HG02970 (cell line): ENCODE measurements around the gene HBG1.
"Not testable (repeated sequence)": the region's sequence is repeated elsewhere in the genome, so short reads cannot be mapped to it uniquely, and the experiment has no call there.

Experiments used
- ATAC-seq: cut with Tn5 transposase; IDR thresholded peaks from one replicate; pipeline ENCODE4 v1.9.1; 2021; ENCODE audit warnings: mild to moderate bottlenecking, moderate library complexity, moderate number of reproducible peaks; ENCODE audit not compliant: unreplicated experiment, low FRiP score

The HBG1 gene

DNA sequence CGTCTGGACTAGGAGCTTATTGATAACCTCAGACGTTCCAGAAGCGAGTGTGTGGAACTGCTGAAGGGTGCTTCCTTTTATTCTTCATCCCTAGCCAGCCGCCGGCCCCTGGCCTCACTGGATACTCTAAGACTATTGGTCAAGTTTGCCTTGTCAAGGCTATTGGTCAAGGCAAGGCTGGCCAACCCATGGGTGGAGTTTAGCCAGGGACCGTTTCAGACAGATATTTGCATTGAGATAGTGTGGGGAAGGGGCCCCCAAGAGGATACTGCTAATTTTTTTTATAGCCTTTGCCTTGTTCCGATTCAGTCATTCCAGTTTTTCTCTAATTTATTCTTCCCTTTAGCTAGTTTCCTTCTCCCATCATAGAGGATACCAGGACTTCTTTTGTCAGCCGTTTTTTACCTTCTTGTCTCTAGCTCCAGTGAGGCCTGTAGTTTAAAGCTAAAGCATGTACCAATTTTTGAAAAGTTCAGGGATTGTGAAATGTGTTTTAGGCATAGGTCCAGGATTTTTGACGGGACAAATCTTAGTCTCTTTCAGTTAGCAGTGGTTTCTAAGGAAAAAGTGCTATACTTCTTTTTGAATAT is at the start of gene HBG1:
TSS of gene HBG1 (minus strand) at position 51 of the 590 bp plus-strand sequence. CDS start 53 bp downstream, outside the sequence.
- not testable (repeated sequence) for ATAC-seq

DNA sequence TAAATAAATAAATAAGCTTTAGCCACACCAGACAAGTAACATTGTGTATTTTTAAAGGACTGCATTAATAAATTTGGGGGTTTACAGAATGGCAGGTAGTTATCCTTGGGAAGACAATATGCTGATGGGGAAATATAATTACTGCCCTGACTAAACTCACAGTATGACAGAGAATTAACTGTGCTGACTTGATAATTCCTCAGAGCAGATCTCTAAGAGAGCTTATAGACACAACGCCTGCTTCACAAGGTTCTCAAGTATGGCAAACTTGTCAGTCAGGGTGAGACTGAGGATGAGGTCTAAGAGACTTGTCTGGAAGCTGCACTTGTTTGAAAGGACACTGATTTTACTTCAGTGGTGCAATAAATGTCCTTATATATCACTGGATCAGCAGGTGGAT is 48.8 kb upstream of the HBG1 start:
- ATAC-seq, result no peak

DNA sequence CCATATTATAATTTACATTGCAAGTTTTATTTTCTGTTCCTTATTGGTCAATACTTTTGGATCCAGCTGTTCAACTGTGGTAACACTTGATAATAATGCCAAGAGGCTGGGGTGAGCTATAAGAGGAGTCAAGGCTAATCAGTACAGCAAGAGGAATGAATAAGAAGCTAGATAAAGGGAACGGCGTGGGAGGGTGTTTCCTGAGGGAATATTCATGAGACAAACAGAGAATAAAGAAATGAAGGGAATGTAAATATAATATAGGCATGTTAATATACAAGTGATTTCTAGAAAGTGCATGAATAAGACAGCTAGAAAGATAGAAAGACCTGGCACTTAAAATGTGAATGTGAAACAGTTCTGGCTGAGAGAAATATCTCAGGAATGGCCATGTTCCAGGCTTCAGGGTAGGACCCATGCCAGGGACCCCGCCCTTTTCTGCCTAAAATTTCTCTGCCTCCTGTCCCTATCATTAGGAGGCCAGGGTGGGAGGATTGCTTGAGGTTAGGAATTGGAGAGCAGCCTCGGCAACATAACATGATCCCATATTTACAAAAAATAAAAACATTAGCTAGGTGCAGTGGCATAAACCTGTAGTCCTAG is 48.2 kb upstream of the HBG1 start:
- no peak for ATAC-seq

GRCh38 chr11:5294342-5294995 is 44.8 kb upstream of the HBG1 start:
- ATAC-seq, result not testable (repeated sequence)

DNA sequence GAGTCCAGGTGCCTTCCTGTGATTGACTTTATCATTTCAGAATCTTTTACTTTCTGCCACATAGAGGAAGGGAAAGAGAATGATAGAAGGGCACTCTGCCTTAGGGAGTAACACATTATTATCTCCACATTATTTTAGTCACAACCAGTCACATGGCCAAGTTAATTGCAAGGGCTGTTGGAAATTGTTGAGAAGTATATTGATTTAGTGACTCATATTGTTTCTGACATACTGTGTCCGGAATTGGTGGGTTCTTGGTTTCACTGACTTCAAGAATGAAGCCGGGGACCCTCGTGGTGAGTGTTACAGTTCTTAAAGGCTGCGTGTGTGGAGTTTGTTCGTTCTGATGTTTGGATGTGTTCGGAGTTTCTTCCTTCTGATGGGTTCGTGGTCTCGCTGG is 43.4 kb upstream of the HBG1 start:
- ATAC-seq, result no peak

DNA sequence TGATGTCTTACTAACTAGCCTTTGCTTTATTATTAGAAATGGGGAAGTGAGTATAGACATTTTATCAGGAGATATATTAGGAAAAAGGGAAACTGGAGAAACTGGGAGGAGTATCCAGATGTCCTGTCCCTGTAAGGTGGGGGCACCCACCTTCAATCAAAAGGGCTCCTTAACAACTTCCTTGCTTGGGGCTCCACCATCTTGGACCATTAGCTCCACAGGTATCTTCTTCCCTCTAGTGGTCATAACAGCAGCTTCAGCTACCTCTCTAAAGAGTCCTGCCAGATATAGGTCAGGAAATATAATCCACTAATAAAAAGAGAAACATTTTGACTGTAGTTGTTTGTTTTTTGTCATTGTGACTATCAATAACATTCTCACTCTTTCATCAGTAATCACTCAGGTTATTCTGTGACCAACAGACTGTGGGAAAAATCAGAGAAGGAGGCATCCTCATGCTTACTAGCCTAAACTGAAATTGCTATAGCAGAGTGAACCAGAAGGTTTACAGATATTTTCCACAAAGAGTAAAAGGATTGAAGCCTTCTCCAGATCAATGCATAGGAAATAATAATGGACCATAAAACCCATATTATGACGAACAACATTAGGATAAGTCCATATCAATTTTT is 41.7 kb upstream of the HBG1 start:
- ATAC-seq, result peak; percentile 72

- ATAC-seq, result no peak
Measured at GRCh38 chr11:5290106-5290505, 40.4 kb upstream of the HBG1 start.

DNA sequence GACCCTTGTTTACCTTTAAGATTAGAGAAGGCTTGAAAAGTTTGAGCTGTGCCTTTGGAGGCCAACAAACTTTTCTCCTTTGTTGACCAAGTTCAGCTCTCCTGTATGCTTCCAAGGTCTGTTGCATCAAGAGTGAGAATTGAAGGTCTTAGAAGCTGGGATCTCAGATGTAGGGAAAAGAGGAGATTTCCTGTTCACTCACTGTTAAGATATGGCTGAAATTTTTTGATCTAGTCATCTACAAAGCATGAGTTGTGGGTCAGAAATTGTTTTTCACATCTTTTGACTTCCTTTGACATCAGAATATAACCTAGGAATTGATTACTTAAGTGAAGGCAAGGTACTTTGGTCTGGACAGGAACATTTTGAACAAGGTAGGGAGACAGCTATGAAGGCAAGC is 40.0 kb upstream of the HBG1 start:
- no peak for ATAC-seq

- no peak for ATAC-seq
Measured at GRCh38 chr11:5288906-5289550, 39.4 kb upstream of the HBG1 start.

- ATAC-seq, result no peak
Measured at GRCh38 chr11:5288108-5288905, 38.6 kb upstream of the HBG1 start.

- ATAC-seq, result no peak
Measured at GRCh38 chr11:5286901-5287300, 37.2 kb upstream of the HBG1 start.

DNA sequence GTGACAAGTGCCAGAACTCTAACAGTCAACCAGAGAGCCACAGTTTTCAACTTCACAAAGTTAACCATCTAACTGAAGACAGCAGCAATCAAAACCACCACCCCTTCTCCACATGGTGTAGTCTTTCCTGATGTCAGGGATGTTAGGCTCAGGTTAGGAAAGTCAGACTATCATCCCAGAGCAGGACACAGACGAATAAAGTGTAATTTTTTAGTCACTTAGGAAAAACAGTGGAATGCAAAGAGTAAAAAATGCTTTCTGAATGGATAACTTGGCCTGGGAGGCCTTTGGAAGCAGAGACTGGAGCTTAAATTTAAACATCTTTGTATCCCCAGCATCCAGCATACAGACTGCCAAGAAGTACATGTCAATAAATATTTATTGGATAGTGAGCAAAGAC is 36.7 kb upstream of the HBG1 start:
- ATAC-seq, result no peak

DNA sequence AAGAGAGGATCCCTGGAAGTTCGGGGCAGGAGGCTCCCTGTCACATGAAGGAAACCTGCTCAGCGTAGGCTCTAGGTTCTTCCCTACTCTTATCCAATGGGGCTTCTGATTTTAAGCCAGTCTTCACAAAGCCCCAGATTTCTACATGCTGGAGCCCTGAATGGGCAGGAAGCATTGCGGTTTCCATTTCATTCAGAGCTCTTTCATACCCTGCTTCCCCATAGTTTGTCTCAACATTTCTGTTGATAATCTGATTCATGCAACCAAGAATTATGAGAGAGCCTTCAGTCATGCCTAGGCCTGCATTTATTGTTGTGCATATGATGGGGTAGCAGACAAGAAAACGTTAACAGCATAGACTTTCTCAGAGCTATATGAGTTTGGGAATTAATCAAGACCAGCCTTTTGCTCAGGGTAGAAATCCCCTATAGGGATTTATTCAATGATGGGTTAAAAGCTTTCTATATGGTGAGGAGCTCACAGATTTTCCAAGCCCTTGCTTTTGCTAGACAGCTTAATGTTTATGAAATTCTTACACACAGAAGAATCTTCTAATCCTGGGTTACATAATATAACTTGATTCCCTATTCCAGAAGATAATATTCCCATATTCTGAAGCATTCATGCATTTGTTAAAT is 36.2 kb upstream of the HBG1 start:
- ATAC-seq, result no peak

DNA sequence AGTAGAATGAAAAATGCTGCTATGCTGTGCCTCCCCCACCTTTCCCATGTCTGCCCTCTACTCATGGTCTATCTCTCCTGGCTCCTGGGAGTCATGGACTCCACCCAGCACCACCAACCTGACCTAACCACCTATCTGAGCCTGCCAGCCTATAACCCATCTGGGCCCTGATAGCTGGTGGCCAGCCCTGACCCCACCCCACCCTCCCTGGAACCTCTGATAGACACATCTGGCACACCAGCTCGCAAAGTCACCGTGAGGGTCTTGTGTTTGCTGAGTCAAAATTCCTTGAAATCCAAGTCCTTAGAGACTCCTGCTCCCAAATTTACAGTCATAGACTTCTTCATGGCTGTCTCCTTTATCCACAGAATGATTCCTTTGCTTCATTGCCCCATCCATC is 35.0 kb upstream of the HBG1 start:
- no peak for ATAC-seq

DNA sequence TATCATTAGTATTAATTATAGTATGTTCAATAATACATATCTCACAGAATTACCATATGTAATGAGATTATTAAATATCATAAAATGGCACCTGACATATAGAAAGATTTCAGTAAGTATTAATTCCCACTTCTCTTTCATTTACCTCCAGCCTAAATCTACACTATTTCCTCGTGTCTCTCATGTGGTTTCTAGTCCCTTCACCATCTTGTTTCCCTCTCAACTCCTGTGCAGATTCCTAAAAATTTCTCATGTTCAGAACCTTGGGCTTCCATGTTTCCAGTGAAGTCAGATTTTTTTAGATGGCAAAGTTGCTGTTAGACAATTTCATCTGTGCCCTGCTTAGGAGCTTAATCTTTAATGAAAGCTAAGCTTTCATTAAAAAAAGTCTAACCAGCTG is 34.2 kb upstream of the HBG1 start:
- ATAC-seq, result no peak

DNA sequence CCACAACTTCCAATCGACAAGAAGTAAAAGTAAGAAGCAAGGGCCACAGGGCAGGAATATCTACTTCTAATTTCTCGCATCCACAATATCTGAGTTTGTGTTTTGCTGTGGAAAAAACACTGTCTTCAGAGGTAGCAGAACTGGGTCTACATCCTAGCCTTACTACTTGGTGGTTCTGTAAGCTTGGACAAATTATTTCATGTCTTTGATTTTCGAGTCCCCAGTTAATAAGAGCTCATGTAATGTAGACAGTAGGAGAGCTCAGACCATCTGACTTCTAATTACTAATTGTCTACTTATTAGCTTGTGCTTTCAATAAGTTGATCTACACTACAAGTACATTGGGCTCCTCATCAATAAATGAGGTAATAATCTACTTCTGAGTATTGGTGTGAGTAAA is 33.4 kb upstream of the HBG1 start:
- ATAC-seq, result no peak

- ATAC-seq, result no peak
Measured at GRCh38 chr11:5282628-5283027, 33.0 kb upstream of the HBG1 start.

GRCh38 chr11:5281596-5281995 is 31.9 kb upstream of the HBG1 start:
- no peak for ATAC-seq

- peak; percentile 98 for ATAC-seq
Measured at GRCh38 chr11:5280582-5281102, 31.0 kb upstream of the HBG1 start.
